Brain pericyte (primary cell): ENCODE measurements around the gene KARS1.

Source experiments
- DNase-seq: peaks from one replicate; pipeline ENCODE4 v3.0.0-alpha.2; 2012; ENCODE audit warnings: low read depth, low spot score

Gene KARS1

DNA sequence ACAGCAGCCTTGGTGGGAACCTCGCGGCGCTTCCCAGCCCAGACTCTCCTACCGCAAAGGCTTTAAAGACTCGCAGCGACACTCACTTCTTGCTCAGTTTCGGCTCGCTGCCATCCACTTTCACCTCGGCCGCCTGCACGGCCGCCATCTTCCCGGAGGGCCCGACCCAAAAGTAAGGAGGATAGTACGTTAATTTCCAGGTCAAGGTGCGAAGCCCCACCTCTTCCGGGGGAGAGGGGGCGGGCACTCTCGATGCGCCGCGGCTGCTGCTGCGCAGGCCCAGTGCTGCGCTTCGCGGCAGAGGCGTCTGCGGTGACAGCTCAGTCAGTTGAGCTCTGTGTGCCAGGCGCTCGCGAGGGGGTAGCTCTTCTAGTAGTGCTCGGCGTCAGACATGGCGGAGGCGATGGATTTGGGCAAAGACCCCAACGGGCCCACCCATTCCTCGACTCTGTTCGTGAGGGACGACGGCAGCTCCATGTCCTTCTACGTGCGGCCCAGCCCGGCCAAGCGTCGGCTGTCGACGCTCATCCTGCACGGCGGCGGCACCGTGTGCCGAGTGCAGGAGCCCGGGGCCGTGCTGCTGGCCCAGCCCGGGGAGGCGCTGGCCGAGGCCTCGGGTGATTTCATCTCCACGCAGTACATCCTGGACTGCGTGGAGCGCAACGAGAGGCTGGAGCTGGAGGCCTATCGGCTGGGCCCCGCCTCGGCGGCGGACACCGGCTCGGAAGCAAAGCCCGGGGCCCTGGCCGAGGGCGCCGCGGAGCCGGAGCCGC, at the start of gene KARS1, which contains the start of gene TERF2IP:
TSS of gene KARS1 (minus strand) at position 174 of the 773 bp plus-strand sequence. CDS start at position 148, 26 bp downstream.
TSS of gene TERF2IP (plus strand) at position 282 of the 773 bp plus-strand sequence. CDS start at position 392, 110 bp downstream.
- DNase-seq = peak; percentile 72

DNA sequence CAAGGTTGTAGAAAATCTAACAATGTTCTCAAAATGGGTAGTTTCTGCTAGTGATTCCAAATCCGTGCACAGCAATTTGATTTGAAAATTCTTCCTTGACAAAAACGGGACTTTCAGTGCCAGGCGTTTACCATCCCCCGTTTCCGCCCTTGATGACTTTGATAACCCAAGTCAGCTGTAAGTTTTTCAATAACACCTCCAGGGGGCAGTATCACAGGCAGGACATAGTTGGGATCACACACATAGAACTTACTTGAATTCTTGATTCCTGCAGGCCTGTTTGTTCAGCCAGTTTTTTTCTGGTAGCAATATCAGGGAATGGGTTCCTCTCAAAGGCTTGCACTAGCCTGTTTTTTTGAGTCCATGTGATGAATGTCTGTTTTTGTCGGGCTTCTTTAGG, 48.2 kb upstream of the KARS1 start:
- no peak for DNase-seq

DNA sequence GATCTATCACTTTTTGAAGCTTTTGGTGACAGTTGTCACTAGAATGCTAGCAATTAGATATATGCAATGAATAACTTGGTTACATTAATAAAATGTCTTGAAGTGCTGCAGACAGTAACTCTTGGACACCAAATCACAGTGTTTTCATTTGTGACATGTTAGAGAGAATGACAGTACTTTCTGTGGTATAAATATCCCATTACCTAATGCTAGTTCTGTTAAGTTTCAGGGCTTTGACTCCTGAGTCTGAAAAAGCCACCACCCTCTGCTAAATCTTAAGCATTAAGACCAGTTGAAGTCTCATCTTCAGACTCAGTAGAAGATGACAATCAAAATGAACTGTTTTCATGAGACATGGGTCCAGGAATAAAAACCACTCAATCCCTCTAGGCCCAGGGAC, 39.9 kb upstream of the KARS1 start:
- DNase-seq = no peak

DNA sequence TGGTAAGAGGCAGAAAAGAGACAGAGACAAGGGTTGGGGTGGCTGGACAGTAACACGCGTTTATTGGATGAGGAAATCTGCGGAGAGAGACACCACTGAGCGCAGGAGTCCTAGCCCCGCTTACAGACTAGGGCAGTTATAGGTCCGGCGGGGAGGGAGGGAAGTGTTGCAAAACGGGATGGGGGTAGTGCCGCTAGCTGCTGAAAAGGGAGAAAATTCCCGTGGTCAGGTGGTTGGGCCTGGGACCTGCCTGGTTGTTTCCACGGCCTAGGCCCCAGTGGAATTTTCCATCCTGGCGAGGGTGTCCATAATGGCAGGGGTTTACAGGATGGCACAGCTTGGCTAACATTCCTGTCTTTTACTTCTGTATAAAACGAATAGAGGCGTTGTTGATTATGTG, 34.8 kb upstream of the KARS1 start:
- no peak for DNase-seq

DNA sequence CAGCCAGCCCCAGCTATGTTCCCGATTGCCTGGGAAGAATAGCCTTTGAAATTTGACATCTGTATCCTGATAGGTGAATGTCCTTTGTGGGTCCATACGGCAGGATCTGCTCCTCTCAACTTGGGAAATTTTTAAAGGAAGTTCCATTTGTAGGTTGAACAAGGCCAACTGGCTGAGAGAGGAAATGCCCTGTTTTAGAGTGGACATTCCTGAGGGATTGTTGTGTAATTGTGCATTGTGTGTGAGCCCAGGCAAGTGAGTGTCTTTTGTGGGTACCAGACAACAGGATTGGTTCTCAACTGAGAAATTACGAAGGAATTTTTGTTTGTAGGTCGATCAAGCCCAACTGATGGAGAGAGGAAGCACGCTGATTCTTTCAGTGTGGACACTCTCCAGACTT, 31.9 kb upstream of the KARS1 start:
- no peak for DNase-seq

DNA sequence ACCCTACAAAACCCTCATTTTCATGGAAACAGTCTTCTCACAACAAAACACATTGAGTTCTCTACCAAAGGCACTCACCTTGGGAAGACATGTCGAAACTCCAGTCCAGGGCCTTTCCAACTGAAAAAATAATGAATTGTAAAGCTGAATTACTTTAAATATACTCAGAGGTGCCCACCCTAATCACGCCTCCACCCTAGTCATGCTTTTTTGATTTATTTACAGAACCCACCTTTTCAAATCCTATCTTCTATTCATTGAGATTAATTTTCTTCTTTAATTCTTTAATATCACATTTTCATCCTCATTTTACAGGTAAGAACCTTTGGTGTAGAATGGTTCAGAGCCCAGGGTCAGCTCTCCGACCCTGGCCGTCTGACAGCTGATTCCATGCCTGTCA, 29.4 kb upstream of the KARS1 start, which contains the start of gene CPHXL2:
TSS of gene CPHXL2 (minus strand) at position 101 of the 400 bp plus-strand sequence. CDS start at position 91, 10 bp downstream.
- DNase-seq = no peak

DNA sequence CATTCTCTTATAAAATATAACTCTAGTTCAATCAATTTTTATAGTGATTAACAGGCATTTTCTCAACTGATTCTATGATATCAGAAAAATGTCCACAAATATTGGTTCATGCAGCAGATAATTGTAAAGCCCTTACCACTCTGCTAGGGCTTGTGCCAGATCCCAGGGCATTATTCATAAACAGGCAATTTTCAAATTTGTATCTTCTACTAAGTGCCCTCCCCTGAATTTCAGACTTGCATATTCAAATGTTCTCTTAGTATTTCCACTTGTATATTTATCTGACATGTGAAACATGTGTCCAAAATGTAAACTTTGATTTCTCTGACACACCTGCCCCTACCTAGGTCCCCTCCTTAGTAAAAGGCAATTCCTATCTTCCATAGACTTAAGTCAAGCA, 20.0 kb upstream of the KARS1 start:
- DNase-seq = no peak

DNA sequence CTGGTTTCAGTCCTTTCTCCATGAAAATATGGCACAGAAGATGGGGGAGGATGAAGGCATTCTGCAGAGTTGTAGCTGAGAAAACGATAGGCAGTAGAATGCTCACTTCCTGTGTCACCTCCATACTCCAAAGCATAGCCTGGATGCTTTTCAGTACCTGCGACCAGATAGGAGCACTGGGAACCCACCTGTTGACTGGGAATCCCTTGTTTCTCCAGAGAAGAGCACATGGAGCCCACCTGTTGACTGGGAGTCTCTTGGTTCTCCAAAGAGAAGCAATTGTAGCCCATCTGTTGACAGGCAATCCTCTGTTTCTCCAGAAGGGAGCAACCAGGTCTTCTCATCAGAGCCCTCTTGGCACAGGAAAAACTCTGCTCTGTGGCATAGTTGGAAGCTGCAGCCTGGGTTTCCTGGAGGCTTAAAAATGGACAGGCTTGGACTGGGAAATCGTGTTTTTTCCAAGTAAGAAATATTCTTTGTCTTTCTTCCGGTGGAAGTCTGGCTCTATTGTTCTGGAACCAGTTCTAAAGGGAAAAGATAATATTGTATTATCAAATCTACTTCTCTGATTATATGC, 13.3 kb upstream of the KARS1 start:
- DNase-seq = no peak

DNA sequence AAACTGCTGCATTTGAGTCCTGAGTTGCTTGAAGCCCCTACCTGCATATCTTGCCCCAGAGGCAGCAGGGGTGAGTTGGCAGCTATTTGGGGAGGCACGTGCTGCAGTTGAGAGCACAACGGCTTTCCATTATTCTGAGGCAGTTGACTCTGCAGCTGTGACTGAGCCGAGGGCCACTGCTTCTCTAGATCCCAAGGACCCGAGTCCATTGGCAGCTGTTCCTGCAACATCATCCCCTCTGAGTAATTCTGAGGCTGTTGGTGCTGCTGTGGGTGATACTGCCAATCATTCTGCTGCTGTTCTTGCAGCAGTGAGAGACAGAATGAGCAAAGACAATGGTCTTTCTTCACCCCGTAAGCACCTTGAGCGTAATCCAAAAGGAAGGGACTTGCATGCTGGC, 12.9 kb upstream of the KARS1 start:
- no peak for DNase-seq

DNA sequence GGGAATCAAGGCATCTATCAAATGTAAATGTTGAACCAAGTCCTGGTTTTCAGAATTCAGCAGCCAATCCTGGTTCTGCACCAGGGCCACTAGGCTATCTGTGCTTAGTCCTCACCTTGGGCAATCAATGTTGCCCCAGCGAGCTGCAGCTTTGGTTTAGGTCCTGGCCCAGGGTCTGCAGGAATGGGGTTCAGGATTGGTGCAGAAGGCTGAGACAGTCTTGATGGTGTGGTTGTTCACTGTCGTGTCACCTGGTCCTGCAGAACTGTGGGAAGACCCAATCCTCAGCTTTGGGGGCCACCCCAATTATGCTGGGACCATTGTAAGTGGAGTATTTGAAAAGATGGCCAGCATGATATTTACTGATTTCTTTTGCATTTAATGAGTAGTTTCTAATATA, 10.7 kb upstream of the KARS1 start:
- no peak for DNase-seq

DNA sequence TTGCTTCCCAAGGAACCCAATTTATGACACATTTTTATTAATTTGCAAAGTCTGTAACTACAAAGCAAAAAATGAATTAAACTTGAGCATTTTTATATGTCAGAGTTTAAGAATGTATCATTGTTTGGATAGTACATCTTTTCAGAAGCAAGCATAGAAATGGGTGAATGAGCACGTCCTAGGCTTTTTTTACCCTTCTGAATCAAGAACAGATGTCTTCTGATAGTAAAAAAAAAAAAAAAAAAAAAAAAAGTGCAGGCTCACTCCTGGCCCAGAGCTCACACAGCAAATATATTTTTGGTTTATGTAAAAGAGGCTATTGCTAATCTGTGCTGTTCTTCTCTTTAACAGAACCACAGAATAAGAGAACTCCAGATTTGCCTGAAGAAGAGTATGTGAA, 6.5 kb upstream of the KARS1 start:
- no peak for DNase-seq

DNA sequence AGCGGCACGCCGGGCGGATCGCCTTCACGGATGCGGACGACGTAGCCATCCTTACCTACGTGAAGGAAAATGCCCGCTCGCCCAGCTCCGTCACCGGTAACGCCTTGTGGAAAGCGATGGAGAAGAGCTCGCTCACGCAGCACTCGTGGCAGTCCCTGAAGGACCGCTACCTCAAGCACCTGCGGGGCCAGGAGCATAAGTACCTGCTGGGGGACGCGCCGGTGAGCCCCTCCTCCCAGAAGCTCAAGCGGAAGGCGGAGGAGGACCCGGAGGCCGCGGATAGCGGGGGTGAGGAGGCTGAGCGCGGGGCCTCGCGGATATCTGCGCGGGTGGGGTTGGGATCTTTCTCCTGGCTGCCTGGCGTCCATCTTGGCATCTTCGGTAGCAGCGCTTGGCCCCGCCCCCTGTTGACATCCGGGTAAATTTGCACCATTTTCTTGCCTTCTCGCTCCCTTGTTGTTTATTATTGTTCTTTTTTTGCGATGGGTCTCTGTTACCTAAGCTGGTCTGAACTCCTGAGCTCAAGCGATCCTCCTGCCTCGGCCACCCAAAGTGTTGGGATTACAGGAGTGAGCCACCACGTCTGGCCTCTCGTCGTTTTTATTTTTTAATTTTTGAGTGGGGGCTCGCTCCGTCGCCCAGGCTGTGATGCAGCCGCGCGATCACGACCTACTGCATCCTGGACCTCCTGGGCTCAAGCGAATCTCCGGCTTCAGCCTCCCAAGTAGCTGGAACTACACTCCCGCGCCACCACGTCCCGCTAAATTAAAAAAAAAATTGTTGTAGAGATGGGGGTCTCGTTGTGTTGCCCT, 1.0 kb upstream of the KARS1 start:
- DNase-seq = peak; percentile 17

DNA sequence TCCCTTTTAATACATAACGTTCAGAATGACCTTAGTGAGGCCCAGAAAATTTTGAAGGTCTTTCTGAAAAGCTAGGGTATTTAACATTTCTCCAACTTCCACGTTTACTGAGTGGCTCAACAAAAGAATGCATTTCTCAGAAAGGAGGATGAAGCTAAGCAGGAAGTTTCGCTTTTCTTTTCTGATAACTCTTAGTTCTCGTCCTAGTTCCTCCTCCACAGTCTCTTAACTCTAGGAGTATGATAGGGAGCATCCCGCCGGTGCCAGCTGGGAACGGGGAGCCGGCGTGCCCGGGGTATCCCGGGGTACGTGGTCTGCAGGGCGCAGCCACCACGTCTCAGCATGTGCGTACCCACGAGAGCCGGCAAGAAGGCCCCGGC, 363 bp downstream of the KARS1 start:
- no peak for DNase-seq

DNA sequence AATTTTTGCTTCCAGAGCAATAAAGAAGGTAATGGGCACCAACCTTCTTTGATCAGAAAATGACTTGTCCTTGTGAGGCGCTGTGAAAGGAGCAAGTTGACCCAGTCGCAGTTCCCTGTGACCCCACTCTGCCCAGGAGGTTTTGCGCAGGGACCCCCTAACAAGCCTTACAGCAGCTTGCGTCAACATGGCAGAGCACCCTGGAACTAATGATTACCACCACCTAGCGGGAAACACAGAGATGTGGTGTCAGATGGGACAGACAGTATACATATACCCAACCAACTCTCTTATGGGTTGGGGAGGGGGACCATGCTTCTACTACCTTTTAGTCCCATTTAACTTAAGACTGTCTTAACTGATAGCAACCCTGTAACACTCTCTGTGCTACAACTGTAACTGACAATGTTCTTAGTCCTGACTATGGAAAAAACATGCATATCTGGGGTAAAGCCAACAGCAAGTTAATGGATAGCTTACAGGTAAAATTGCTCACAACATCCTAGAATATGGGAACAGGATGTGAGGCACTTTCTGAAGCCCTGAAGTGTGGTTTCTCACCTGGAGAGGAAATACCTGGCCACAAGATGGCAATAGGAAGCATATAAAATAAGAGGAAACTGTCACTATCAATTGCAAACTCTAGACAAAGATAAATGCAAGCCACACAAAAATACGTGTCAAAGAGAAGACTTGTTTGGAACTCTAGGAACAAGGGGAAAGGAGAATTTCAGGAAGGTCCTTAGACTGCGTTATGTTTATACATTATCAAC, 3.0 kb downstream of the KARS1 start:
- no peak for DNase-seq

DNA sequence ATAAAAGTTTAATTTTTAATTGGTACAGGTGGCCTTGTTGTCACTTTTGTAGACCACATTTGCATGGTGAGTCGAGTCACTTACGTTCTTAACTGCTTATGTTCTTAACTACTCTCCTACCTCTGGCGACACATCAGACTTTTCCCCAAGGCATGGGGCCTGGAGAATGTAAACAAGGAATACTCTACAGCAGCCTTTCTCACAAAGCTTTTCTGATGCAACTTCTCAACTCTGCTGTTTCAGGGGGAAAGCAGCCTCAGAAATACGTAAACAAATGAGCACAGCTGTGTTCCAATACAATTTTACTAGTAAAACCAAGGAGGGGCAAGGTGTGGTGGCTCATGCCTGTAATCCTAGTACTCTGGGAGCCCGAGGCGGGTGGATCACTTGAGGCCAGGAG, 6.9 kb downstream of the KARS1 start:
- DNase-seq = no peak

DNA sequence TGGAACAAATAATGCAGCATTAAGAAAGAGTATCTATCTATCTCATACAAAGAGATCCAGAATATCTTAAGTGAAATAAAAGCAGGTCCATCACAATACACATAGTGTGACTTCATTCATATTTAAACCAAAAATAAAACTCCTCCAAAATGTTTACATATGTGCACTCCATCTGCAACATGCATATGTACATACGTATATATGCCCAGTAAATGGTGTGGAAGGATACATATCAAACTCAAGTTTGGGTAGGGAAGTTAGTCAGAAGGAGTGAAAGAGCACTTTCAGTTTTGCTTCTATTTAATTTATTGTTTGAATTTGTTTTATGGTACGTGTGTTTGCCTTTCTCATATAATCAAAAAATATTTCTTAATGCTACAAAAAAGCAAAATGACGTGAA, 12.4 kb downstream of the KARS1 start:
- no peak for DNase-seq

DNA sequence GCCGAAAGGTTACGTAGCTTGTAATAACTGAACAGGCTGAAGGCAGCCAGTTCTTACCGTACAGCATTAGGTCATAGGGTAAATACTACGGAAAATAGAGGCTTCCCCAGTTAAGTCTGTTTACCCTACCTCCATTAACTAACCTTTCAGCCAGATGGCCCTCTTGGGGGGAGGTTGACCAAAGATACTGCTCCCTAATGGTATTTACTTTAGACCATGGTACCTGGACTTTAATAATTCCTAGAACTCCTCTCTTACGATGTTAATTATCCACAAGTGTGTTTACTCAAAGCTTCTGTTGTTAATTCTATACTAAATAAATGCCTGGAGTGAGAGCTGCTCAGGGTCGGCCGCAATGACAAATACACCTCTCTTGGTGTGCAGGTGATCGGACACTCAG, 14.6 kb downstream of the KARS1 start:
- no peak for DNase-seq

DNA sequence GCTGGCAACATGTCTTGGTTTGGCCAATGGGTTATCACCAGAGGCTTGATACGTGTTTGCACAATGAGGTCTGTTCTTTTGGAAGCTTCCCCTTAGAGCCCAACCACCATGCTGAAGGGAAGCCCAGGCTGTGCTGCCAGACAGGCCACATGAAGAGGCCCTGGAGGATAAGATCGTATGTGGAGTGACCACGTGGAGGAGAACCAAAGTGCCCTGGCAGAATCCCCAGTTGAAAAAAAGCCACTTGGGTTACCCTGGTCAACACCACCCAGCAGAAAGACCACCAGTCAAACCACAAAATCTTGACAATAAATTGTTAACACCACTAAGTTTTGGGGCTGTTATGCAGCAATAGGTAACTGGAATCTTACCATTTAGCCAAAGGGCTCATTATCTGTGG, 17.4 kb downstream of the KARS1 start:
- DNase-seq = no peak

DNA sequence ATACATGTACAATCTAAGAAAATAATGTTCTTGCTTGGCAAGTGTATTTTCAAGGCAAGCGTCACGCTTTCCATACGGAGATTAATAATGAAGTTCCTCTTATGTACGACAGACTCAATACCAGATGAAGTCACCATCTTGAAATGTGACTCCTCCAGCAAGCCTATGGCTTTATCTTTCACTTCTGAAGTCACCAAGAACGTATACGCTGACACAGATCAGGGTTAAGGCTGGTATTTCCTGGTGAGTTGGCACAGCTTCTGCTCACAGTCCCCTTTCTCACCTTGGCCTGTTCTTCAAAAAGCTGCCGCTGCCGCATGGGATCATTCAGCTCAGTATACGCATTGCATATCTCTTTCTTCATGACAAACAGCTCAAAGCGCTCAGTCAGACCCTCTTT, 18.3 kb downstream of the KARS1 start:
- no peak for DNase-seq

DNA sequence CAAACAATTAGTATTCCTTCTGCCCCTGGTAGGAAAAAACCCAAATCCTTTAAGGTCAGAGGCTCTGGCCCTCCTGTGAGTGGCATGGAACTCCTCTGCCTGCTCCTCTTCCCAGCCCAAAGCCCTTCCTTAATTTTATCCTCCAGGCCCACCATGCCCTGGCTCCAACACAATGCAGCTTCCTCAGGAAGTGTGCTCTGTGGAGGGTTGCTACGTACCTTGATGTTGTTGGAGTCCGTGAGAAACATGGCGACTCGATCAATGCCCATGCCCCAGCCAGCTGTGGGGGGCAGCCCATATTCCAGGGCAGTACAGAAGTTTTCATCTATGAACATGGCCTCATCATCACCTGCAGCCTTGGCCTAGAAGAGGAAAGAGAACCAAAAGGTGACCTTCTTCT, 19.1 kb downstream of the KARS1 start:
- DNase-seq = no peak

DNA sequence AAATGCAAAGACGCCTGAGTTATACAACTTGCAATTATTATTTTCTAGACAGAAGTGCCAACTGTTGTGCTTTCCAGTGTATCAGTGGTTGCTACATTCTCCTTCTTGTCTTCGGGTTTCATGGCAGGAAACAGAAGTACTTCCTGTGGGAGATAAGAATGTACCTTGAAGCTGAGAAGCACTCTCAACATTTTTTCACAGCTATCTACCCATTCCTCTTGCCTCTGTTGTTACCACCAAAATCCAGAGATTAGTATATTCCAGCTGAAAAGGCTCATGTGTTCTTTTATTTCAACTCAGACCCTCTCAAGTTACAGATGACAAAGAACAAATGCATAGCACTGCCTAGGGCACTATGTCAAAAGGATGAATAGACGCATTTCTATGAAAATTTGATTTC, 19.6 kb downstream of the KARS1 start:
- no peak for DNase-seq

DNA sequence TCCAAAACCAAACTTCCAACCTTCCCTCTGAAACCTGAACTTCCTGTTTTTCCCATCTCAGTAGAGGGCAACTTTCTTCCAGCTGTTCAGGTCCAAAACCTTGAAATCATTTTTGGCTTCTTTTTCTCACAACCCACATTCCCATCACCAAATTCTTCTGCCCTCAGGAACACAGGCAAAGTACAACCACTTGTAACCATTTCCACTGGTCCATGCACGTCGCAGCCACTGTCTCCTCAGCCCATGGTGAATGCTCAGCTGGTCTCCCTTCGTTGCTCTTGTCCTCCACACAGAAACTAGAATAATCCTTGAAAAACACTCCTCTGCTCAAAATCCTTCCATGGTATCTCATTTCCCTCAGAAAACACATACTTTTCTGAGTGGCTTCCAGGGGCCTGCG, 20.7 kb downstream of the KARS1 start:
- DNase-seq = no peak
